ENCODE measurements around the gene ZNHIT3.
"Not testable (repeated sequence)": the region's sequence is repeated elsewhere in the genome, so short reads cannot be mapped to it uniquely, and the experiment has no call there.

Gene ZNHIT3

GRCh38 chr17:36486204-36487194 is at the start of gene ZNHIT3:
Gene ZNHIT3 (plus strand): TSS chr17:36486681. CDS start chr17:36486700, 19 bp downstream.
- DNase-seq (ENCODE audit: low spot score), result peak; percentile 94

- DNase-seq (ENCODE audit: low spot score), result not testable (repeated sequence)
Measured at GRCh38 chr17:36441792-36442191, 44.7 kb upstream of the ZNHIT3 start.

GRCh38 chr17:36443777-36444176 is 42.7 kb upstream of the ZNHIT3 start:
- DNase-seq (ENCODE audit: low spot score), result no peak

- not testable (repeated sequence) for DNase-seq (ENCODE audit: low spot score)
Measured at GRCh38 chr17:36449997-36450396, 36.5 kb upstream of the ZNHIT3 start.

GRCh38 chr17:36452888-36453287 is 33.6 kb upstream of the ZNHIT3 start:
- DNase-seq (ENCODE audit: low spot score), result not testable (repeated sequence)

GRCh38 chr17:36457701-36458100 is 28.8 kb upstream of the ZNHIT3 start:
- not testable (repeated sequence) for DNase-seq (ENCODE audit: low spot score)

GRCh38 chr17:36459045-36459444 is 27.4 kb upstream of the ZNHIT3 start:
- DNase-seq (ENCODE audit: low spot score), result no peak

GRCh38 chr17:36459601-36460000 is 26.9 kb upstream of the ZNHIT3 start:
- DNase-seq (ENCODE audit: low spot score), result no peak

- no peak for DNase-seq (ENCODE audit: low spot score)
Measured at GRCh38 chr17:36460265-36460937, 26.1 kb upstream of the ZNHIT3 start.

GRCh38 chr17:36461330-36462110 is 25.0 kb upstream of the ZNHIT3 start:
- no peak for DNase-seq (ENCODE audit: low spot score)

GRCh38 chr17:36463916-36464764 is 22.3 kb upstream of the ZNHIT3 start:
- DNase-seq (ENCODE audit: low spot score), result peak; percentile 84

GRCh38 chr17:36464765-36465088 is 21.8 kb upstream of the ZNHIT3 start:
- no peak for DNase-seq (ENCODE audit: low spot score)

GRCh38 chr17:36468903-36469635 is 17.4 kb upstream of the ZNHIT3 start:
- no peak for DNase-seq (ENCODE audit: low spot score)

- no peak for DNase-seq (ENCODE audit: low spot score)
Measured at GRCh38 chr17:36469733-36470132, 16.7 kb upstream of the ZNHIT3 start.

- DNase-seq (ENCODE audit: low spot score), result no peak
Measured at GRCh38 chr17:36470499-36470898, 16.0 kb upstream of the ZNHIT3 start.

- DNase-seq (ENCODE audit: low spot score), result no peak
Measured at GRCh38 chr17:36474571-36474970, 11.9 kb upstream of the ZNHIT3 start.

- no peak for DNase-seq (ENCODE audit: low spot score)
Measured at GRCh38 chr17:36475346-36475970, 11.0 kb upstream of the ZNHIT3 start.

GRCh38 chr17:36481829-36482228 is 4.7 kb upstream of the ZNHIT3 start:
- DNase-seq (ENCODE audit: low spot score), result no peak

GRCh38 chr17:36482611-36483504 is 3.6 kb upstream of the ZNHIT3 start:
- DNase-seq (ENCODE audit: low spot score), result peak; percentile 92

Data from HuH-7 (cell line).